ENCODE data around the gene GET4. TPM values are rescaled to one million over a fixed set of nuclear protein-coding genes. Genes with fewer than 3 reads are reported as not detected.
A peak's percentile ranks its signal among the peaks of the same experiment; 100 is the strongest.

Gene GET4
- total RNA-seq, 1 donor from 2014 or later, result 17.2 TPM

DNA sequence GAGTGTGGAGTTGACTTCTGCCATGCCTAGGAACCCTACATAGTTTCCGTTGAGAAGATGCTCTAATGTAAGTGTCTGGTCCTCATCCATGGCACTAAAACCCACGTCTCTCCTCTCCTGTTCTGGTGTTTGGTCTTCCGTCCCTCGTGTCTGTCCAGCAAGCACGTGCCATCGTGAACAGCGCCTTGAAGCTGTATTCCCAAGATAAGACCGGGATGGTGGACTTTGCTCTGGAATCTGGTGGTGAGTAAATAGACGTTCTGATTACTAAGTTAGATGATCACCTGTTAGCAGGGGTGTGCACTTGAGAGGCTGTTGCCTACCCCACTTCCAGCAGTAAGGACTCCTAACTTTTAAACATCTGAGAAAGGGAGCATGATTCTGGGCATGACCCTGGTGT lies 15.1 kb upstream of the GET4 start:
- H3K9ac ChIP-seq, result no peak overlapping the region

DNA sequence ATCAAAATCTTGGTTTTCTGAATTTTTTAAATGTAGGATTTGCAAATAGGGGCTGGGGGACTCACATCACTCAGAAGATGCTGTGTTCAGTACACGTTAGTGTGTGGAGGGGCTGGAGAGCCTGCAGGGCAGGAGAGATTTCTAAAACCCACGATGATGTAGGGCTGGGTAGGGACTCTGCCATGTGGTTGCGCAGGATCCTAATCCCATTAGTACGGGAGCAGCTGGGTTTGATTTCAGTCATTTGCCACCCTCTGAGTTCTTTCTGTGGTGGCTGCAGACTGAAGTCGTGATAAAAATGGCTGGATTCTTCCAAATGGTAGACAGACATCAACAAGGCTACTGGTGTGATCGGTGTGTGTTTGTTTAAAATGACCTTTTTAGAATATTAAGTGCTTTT lies 14.2 kb upstream of the GET4 start:
- TF ChIP-seq, protein P1, sequence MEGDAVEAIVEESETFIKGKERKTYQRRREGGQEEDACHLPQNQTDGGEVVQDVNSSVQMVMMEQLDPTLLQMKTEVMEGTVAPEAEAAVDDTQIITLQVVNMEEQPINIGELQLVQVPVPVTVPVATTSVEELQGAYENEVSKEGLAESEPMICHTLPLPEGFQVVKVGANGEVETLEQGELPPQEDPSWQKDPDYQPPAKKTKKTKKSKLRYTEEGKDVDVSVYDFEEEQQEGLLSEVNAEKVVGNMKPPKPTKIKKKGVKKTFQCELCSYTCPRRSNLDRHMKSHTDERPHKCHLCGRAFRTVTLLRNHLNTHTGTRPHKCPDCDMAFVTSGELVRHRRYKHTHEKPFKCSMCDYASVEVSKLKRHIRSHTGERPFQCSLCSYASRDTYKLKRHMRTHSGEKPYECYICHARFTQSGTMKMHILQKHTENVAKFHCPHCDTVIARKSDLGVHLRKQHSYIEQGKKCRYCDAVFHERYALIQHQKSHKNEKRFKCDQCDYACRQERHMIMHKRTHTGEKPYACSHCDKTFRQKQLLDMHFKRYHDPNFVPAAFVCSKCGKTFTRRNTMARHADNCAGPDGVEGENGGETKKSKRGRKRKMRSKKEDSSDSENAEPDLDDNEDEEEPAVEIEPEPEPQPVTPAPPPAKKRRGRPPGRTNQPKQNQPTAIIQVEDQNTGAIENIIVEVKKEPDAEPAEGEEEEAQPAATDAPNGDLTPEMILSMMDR (IDR thresholded peaks at IDR 0.05), result no peak
- Histone ChIP-seq H3K27ac (no peak overlapping the region), H4K20me1 (ENCODE audit: low read depth) (peaks cover 15% of the 10 kb centered on the region), H3F3A (ENCODE audit: low read depth) (peaks cover 21% of the 10 kb centered on the region), H2AFZ (replicated peaks) (no peak overlapping the region), H3K9ac (no peak overlapping the region), H3K4me1 (peaks cover 18% of the 10 kb centered on the region), H3K36me3 (no peaks in the 10 kb centered on the region), H3K79me2 (ENCODE audit: low read depth) (no peaks in the 10 kb centered on the region), H3K9me3 (ENCODE audit: low read depth) (no peaks in the 10 kb centered on the region), H3K27me3 (no peaks in the 10 kb centered on the region), H3K4me2 (no peak overlapping the region), H3K4me3 (no peak overlapping the region)
- Mint-ChIP-seq H3K4me3 (no peak overlapping the region), H3K27me3 (ENCODE audit: insufficient read depth, low read depth) (peaks cover 5% of the 10 kb centered on the region), H3K9me3 (no peaks in the 10 kb centered on the region), H3K36me3 (peaks cover 50% of the 10 kb centered on the region), H3K4me1 (peaks cover 4% of the 10 kb centered on the region), H3K27ac (no peak overlapping the region)
- DNase-seq (ENCODE audit: low spot score), result no peak

More for the DNA sequence above, 15.1 kb upstream of the GET4 start:
- peaks cover 21% of the 10 kb centered on the region for H3F3A ChIP-seq (ENCODE audit: low read depth)
- peaks cover 18% of the 10 kb centered on the region for H3K4me1 ChIP-seq
- Mint-ChIP-seq H3K4me3 (no peak overlapping the region), H3K27ac (no peak overlapping the region), H3K4me1 (peaks cover 4% of the 10 kb centered on the region), H3K27me3 (ENCODE audit: insufficient read depth, low read depth) (peaks cover 5% of the 10 kb centered on the region), H3K9me3 (no peaks in the 10 kb centered on the region), H3K36me3 (peaks cover 48% of the 10 kb centered on the region)
- H3K4me2 ChIP-seq, result no peak overlapping the region
- H3K79me2 ChIP-seq (ENCODE audit: low read depth), result no peaks in the 10 kb centered on the region
- DNase-seq (ENCODE audit: low spot score), result no peak
- no peaks in the 10 kb centered on the region for H3K9me3 ChIP-seq (ENCODE audit: low read depth)
- no peaks in the 10 kb centered on the region for H3K36me3 ChIP-seq
- peaks cover 15% of the 10 kb centered on the region for H4K20me1 ChIP-seq (ENCODE audit: low read depth)
- H3K4me3 ChIP-seq, result no peak overlapping the region
- TF ChIP-seq EZH2 (IDR thresholded peaks at IDR 0.05) (no peak), EZH2phosphoT487 (IDR thresholded peaks at IDR 0.05) (no peak)
- TF ChIP-seq, protein P1 (IDR thresholded peaks at IDR 0.05), result no peak
- no peaks in the 10 kb centered on the region for H3K27me3 ChIP-seq
- no peak overlapping the region for H2AFZ ChIP-seq (replicated peaks)
- H3K27ac ChIP-seq, result no peak overlapping the region

DNA sequence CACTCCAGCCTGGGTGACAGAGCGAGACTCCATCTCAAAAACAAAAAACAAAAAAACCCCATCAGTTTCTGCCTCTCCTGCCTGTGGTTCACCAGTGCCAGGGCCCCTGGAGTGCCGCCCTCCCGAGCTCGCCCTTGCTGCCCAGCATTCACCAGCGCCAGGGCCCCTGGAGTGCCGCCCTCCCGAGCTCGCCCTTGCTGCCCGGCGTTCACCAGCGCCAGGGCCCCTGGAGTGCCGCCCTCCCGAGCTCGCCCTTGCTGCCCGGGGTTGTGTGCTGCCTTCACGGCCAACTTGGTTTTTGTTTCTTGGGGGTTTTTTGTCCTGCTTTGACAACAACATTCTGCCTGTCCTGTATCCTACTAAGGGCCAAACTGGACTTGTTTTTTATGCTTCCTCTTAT lies 13.2 kb upstream of the GET4 start:
- Histone ChIP-seq H3K4me1 (peaks cover 18% of the 10 kb centered on the region), H3K27me3 (no peaks in the 10 kb centered on the region), H3K9ac (no peak overlapping the region), H3K27ac (peak overlapping the region; percentile 81), H3K9me3 (ENCODE audit: low read depth) (no peaks in the 10 kb centered on the region), H3K4me2 (peak overlapping the region; percentile 66), H2AFZ (replicated peaks) (no peak overlapping the region), H3K79me2 (ENCODE audit: low read depth) (no peaks in the 10 kb centered on the region), H4K20me1 (ENCODE audit: low read depth) (peaks cover 15% of the 10 kb centered on the region), H3K36me3 (no peaks in the 10 kb centered on the region), H3K4me3 (no peak overlapping the region), H3F3A (ENCODE audit: low read depth) (peaks cover 21% of the 10 kb centered on the region)
- H3K4me3 Mint-ChIP-seq, result no peak overlapping the region
- peaks cover 4% of the 10 kb centered on the region for H3K4me1 Mint-ChIP-seq
- no peak for DNase-seq (ENCODE audit: low spot score)
- peaks cover 53% of the 10 kb centered on the region for H3K36me3 Mint-ChIP-seq
- H3K27ac Mint-ChIP-seq, result no peak overlapping the region
- no peaks in the 10 kb centered on the region for H3K9me3 Mint-ChIP-seq
- peaks cover 6% of the 10 kb centered on the region for H3K27me3 Mint-ChIP-seq (ENCODE audit: insufficient read depth, low read depth)
- TF ChIP-seq EZH2 (IDR thresholded peaks at IDR 0.05), result no peak
- TF ChIP-seq EZH2phosphoT487 (IDR thresholded peaks at IDR 0.05), result no peak
- TF ChIP-seq, protein P1 (IDR thresholded peaks at IDR 0.05), result no peak
